ENCODE data around the gene ZNF431.

DNA sequence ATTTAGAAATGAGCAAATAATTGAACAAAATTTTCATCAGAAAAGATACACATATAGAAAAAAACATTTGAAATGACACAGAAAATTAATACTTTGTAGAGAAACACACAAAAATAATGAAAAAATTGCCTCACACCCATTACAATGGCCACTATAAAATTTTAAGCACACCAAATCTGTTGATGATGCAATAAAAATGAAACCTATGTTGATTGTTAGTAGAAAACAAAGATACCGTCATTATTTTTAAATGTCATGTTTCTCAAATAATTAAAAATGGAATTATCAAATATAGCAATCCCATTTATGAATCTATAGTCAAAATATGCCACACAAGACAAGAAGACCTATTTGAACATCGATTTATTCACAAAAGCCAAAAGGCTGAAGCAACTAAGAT is 96.8 kb downstream of the ZNF431 start:
- no peak for TF ChIP-seq CTCF (IDR thresholded peaks at IDR 0.05 in 2 of 3, conservative IDR thresholded peaks at IDR 0.05 in 1 of 3; ENCODE audit: insufficient read depth in 2 of 3, low read depth in 1 of 3, low read length in 3 of 3)
- TF ChIP-seq CHD2 (IDR thresholded peaks at IDR 0.05; ENCODE audit: low read depth, low read length): no peak
- TF ChIP-seq, protein P1, sequence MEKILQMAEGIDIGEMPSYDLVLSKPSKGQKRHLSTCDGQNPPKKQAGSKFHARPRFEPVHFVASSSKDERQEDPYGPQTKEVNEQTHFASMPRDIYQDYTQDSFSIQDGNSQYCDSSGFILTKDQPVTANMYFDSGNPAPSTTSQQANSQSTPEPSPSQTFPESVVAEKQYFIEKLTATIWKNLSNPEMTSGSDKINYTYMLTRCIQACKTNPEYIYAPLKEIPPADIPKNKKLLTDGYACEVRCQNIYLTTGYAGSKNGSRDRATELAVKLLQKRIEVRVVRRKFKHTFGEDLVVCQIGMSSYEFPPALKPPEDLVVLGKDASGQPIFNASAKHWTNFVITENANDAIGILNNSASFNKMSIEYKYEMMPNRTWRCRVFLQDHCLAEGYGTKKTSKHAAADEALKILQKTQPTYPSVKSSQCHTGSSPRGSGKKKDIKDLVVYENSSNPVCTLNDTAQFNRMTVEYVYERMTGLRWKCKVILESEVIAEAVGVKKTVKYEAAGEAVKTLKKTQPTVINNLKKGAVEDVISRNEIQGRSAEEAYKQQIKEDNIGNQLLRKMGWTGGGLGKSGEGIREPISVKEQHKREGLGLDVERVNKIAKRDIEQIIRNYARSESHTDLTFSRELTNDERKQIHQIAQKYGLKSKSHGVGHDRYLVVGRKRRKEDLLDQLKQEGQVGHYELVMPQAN (IDR thresholded peaks at IDR 0.05; ENCODE audit: borderline replicate concordance): no peak
- TF ChIP-seq MAZ (CRISPR knock-in tag; conservative IDR thresholded peaks at IDR 0.05 in 1 of 2, IDR thresholded peaks at IDR 0.05 in 1 of 2): no peak
- no peak for TF ChIP-seq SMAD3 (CRISPR knock-in tag; conservative IDR thresholded peaks at IDR 0.05)
- no peak for TF ChIP-seq BCLAF1 (IDR thresholded peaks at IDR 0.05; ENCODE audit: borderline replicate concordance in 1 of 2, control insufficient read depth in 1 of 2, low read depth in 2 of 2, low read length in 1 of 2)
- no peak for TF ChIP-seq U2AF2 (optimal IDR thresholded peaks at IDR 0.05; ENCODE audit: low read depth, low read length)
- TF ChIP-seq ZNF766 (CRISPR knock-in tag; conservative IDR thresholded peaks at IDR 0.05): no peak
- no peak for TF ChIP-seq CBX2 (IDR thresholded peaks at IDR 0.05; ENCODE audit: insufficient read depth, low read length, poor library complexity, severe bottlenecking)
- no peak for TF ChIP-seq JUN (IDR thresholded peaks at IDR 0.05; ENCODE audit: borderline replicate concordance, low read depth, low read length)
- no peak for TF ChIP-seq JUN (CRISPR knock-in tag; IDR thresholded peaks at IDR 0.05; ENCODE audit: borderline replicate concordance)
- TF ChIP-seq RAD51 (IDR thresholded peaks at IDR 0.05; ENCODE audit: borderline replicate concordance, low read depth): no peak
- no peak for TF ChIP-seq GTF2F1 (IDR thresholded peaks at IDR 0.05; ENCODE audit: low read depth, low read length)
